ENCODE data around the gene INTS6L.

- TF ChIP-seq CTCF (IDR thresholded peaks at IDR 0.05; ENCODE audit: poor library complexity, severe bottlenecking) (no peak), EP300 (conservative IDR thresholded peaks at IDR 0.05; ENCODE audit: poor library complexity, severe bottlenecking) (no peak)
These were observed 2.6 kb downstream of the INTS6L start for GRCh38 chrX:135522878-135523693.

Data from neural cell (in vitro differentiated cells).